Measurements from ENCODE around the gene FBXL16. TPM values are rescaled to one million over a fixed set of nuclear protein-coding genes. Genes with fewer than 3 reads are reported as not detected.

The FBXL16 gene, protein sequence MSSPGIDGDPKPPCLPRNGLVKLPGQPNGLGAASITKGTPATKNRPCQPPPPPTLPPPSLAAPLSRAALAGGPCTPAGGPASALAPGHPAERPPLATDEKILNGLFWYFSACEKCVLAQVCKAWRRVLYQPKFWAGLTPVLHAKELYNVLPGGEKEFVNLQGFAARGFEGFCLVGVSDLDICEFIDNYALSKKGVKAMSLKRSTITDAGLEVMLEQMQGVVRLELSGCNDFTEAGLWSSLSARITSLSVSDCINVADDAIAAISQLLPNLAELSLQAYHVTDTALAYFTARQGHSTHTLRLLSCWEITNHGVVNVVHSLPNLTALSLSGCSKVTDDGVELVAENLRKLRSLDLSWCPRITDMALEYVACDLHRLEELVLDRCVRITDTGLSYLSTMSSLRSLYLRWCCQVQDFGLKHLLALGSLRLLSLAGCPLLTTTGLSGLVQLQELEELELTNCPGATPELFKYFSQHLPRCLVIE
- total RNA-seq (2022; extraction: Qiagen RNA extraction): 9.5 to 15.8 TPM (median 11.2 TPM) in 5 replicates

DNA sequence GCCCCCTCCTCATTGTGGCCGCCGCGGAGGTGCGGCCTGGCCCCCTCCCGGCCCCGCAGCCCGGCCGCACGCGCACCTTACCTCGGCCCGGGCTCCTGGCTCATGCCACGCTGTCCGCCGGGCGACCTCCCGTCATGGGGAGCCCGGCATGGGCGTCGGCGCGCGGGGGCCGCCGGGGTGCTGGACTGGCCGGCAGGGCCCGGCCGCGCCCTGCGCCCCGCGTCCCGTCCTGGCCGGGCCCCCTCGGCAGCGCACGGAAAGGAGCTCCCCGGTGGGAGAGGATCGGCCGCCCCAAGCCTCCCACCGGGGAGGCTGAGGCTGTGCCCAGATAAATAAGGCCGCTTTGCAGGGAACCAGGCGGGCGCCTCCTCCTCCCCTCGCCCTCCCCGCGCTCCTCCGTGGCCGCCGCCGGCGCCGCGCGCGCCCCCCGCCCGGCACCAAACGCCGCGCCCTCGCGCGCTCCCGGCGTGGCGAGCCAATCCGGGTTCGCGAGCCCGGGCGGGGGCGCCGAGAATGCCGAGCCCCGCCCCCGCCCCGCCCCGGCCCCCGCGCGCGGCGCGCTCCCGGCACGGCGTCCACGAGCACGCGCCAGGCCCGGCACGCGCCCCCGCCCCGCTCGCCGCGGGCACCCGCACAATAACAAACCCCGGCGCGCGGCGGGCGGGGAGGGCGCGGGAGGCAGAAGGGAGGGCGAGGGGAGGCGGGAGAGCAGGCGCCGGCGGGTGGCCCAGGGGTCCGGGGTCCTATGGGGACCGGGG is at the start of gene FBXL16:
TSS of gene FBXL16 (minus strand) at position 371 of the 758 bp plus-strand sequence. CDS start 8,396 bp downstream, outside the sequence.

DNA sequence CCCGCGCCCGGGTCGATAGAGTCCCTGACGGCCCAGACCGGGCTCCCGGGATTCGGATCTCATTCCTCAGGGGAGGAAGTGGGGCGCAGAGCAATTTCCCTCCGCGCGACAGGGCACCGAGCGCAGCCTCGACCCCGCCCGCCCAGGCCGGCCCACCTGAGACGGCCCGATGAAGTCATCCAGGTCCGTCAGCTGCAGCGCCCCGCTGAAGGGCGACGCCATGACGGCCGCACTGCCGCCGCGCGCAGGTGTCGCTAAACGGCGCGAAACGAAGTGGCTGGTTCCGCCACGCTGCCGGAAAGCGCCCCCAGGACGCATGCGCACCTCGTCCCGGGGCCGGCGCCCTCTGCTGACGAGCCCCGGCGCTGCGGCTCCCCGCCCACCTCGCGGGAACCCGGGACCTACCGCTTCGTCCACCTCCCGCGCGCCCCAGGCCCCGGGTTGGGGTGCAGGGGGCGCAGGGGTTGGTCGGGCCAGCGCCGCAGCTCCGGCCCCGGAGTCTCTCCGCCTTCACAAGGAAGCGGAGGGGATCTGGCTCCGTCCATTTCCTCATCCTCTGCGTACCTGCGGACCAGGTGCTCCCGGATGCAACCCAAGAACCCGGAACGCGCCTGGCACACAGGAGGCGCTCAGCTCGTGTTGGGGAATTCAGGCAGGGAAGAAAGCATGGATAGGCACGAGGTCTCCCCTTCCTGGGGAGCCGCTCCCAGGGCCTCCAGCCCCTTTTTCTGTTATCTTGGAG is 35.3 kb upstream of the FBXL16 start, which contains the start of gene CIAO3:
TSS of gene CIAO3 (minus strand) at position 234 of the 742 bp plus-strand sequence. CDS start at position 222, 12 bp downstream.

DNA sequence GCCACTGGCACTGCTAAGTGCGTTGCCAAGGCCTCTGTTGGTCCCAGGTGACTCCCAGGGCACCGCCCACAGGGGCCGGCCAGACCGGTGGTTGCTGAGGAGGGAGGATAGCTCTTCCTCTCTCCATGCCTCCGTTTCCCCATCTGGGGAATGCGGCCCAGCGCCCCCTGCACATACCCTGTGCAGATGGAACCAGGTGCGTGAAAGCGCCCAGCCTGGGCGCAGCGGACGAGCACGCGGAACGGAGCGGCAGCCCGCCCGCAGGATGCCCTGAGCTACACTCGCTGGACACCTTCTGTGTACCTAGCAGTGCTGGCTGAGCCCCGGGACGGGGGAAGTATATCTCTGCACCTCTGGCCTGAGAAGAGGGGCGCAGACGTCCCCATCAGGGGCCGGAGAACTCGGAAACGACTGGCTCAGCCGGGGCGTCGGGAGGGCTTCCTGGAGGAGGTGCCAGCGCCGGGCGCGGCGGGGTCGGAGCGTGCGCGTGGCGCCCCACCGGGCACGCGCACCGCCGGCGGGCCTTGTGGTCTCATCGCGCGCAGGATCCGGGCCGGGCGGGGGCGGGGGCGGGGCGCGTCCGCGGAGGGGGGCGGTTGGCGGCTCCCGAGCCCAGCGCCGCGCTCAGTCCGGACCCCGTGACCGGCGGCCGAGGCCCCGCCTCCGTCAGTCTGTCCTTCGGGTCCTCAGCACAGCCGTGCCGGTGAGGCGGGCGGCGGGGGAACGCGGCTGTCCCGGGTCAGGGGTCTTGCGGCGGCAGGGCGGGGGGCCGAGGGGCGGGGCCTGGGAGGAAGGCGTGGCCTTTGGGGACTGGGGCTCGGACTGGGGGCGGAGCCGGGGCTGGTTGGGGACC is 21.1 kb upstream of the FBXL16 start, which contains the start of the genes CCDC78 and HAGHL:
TSS of gene CCDC78 (minus strand) at position 6 of the 853 bp plus-strand sequence. CDS start 76 bp downstream, outside the sequence.
TSS of gene HAGHL (plus strand) at position 669 of the 853 bp plus-strand sequence. CDS start 404 bp downstream, outside the sequence.

DNA sequence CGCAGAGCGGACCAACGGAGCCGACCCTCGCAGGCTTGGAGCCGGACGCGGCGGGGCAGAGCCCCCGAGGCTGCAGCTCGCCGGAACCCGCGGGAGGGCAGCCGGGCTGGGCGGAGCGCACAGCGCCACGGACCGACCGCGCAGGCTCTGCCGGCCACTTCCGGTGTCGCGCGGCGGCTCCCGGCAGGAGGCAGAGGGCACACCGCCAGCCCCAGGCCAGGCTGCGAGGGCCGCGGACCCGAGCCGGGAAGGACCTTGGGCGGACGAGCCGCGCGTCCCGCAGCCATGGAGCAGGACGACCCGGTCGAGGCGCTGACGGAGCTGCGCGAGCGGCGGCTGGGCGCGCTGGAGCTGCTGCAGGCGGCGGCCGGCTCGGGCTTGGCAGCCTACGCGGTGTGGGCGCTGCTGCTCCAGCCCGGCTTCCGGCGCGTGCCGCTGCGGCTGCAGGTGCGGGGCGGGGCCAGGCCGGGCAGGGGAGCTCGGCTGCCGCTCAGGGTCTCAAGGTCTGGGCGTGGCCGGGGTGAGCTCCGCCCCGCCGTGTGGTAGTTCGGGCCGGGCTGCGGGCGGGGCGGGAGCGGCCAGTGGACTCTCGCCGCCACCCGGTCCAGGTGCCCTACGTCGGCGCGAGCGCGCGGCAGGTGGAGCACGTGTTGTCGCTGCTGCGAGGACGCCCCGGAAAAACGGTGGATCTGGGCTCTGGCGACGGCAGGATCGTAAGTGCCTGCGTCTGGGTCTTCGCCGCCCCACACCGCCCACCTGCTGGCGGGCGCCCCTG is 15.6 kb upstream of the FBXL16 start, which contains the start of gene ANTKMT:
TSS of gene ANTKMT (plus strand) at position 157 of the 775 bp plus-strand sequence. CDS start at position 286, 129 bp downstream.

DNA sequence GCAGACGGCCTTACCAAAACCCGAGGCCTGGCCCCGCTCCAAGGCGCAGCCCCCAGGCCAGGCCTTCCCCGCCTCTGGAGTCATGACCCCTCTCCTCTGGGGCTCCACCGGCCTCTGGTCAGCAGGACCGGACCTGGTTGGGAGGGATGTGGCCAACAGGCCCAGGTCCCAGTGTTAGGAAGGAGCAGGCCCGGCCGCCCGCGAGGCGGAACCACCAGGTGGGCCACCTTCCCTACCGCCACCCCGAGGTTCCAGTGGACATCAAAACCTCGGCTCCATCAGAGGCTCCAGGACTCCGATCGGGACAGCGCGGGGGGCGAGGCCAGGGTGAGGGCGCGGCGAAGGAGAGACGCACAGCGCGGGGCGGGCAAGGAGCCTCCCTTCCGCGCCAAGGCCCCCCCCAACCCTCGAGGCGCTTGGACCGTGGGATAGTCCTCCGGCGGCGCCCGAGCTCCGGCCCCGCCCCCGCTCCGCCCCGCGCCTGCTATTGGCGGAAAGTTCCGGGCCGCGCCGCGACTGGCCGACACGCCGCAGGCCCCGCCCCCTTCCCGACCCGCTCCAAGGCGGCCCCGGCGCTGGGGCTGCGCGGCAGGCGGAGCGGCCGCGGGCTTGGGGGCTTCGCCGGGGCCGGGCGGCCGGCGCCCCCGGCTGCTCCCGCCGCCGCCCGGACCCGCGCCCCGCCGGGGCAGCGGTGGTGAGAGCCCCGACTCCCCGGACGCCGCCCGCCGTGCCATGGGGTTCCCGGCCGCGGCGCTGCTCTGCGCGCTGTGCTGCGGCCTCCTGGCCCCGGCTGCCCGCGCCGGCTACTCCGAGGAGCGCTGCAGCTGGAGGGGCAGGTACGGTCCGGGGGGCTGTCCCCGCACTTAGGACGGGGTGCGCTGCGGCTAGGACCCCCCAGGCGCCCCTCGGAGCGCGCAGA is 9.2 kb upstream of the FBXL16 start, which contains the start of gene METRN:
TSS of gene METRN (plus strand) at position 561 of the 919 bp plus-strand sequence. CDS start at position 733, 172 bp downstream.

DNA sequence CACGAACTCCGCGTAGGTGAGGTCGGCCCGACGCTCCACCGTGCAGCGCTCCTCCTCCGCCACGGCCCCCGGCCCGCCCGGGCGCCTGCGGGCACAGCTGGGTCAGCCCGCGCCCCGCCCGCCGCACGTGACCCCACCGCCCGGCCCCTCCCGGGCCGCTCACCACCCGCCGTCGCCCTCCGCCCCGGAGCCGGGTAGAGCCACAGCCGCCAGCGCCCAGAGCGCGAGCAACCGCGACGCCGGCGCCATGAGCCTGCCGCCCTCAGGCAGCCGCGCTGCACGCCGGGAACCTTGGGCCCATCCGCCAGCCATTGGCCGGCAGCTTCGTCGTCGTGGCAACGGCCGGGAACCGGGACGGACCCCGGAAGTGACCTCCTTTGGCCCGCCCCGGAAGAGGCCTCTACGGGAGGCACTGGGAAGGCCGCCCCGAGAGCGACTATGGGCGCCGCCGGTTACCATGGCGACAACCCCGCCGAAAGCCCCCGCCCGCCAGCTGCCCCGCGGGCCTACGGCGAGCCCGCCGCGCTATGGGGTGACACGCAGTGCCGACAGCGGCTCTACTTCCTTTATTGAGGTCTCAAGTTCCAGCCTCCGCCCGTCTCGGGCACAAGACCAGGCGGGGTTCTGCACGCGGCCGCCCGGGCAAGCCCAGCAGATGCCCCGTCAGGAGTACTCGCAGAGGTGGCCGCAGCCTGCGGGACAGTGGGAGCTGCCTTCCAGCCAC is 21.4 kb downstream of the FBXL16 start, which contains the start of gene JMJD8:
TSS of gene JMJD8 (minus strand) at position 264 of the 724 bp plus-strand sequence. CDS start at position 249, 15 bp downstream.

DNA sequence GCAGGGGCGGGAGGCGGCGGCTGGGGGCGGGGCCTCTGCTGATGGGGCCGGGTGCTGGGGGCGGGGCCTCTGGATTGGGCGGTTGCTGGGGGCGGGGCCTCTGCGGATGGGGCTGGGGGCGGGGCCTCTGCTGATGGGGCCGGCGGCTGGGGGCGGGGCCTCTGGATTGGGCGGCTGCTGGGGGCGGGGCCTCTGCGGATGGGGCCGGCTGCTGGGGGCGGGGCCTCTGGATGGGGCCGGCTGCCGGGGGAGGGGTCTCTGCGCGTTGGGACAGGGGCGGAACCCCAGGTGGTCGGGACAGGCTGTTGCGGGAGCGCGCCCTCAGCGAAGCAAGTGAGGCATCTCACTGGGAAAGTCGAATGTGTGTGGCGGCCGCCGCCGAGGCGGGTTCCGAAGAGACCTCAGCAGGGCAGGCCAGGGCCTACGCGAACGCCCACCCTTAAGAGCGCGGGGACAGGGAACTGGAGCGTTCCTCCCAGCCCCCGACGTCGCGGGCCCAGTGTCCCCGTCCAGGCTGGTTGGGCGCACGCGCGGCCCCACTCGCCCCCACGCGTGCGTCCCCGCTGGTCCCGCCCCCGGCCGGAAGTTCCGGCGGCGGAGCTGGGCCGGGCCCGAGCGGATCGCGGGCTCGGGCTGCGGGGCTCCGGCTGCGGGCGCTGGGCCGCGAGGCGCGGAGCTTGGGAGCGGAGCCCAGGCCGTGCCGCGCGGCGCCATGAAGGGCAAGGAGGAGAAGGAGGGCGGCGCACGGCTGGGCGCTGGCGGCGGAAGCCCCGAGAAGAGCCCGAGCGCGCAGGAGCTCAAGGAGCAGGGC is 25.6 kb downstream of the FBXL16 start, which contains the start of gene STUB1:
TSS of gene STUB1 (plus strand) at position 597 of the 811 bp plus-strand sequence. CDS start at position 713, 116 bp downstream.

DNA sequence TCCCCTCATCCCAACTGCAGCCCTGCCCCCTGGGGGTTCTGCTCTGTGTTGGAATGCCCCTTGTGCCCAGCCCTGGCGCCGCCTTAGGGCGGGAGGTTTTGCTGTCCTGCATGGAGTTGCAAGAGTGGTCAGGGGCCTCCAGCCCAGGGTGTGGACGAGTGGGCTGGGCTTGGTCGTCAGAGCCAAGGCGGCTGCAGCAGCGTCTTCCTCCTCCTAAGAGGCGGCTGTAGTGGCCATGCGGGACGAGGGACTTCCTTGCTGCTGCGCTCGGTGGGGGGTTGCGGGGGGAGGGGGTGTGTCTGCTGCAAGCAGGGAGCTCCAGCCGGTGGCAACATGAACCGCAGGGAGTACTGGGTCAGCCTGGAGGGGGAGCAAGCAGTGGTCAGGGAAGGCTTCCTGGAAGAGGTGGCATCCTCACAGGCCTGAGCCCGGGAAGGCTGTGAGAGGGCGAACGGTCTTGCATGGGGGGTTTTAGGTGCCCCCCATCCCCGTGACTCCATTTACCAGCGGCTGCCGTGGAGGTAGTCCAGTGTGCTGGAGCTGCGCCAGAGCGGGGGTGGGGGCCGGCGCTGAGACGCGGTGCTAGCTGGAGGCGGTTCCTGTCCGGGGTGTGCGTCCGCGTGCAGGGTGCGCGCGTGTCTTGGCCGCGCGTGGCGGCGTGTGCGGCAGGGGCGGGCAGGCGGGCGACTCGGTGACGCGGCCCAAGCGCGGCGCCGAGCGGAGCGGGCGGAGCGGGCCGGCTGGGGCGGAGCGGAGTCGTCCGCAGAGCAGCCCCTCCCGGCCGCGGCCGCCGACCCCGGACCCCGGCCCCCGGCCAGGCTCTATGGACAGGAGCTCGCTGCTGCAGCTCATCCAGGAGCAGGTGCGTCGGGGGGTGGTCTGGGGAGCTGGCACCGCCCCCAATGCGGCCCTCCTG is 30.4 kb downstream of the FBXL16 start, which contains the start of gene RHBDL1:
TSS of gene RHBDL1 (plus strand) at position 704 of the 916 bp plus-strand sequence. CDS start at position 824, 120 bp downstream.

DNA sequence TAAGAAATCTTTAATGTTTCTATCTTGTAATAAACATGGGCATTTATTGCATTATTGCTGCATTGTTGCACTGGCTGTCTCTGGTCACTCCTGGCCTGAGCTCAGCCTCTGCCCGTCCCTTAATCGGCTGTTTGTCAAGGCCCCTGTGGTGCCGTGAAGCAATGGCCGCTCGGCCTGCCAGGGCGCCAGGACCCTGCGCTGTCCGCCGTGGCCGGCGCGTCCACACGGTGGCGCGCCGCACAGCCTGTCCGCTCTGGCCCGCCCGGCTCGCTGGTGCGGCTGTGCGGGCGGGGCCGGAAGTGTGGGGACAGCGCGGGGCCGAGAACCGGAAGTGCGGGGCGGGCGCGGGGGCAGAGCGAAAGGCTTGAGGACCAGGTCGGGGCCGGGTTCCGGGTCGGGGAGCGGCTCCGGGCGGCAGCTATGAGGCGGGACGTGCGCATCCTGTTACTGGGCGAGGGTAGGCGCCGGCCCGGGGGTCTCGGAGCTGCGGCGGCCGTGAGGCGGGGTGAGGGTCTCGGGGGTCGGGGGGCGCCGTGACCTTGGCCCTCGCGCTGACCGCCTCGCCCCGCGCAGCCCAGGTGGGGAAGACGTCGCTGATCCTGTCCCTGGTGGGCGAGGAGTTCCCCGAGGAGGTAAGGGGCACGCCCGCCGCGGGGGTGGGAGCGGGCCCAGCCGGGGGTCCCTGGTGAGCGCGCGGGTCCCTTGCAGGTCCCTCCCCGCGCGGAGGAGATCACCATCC is 37.7 kb downstream of the FBXL16 start, which contains the start of gene RHOT2:
TSS of gene RHOT2 (plus strand) at position 353 of the 739 bp plus-strand sequence. CDS start at position 421, 68 bp downstream.

DNA sequence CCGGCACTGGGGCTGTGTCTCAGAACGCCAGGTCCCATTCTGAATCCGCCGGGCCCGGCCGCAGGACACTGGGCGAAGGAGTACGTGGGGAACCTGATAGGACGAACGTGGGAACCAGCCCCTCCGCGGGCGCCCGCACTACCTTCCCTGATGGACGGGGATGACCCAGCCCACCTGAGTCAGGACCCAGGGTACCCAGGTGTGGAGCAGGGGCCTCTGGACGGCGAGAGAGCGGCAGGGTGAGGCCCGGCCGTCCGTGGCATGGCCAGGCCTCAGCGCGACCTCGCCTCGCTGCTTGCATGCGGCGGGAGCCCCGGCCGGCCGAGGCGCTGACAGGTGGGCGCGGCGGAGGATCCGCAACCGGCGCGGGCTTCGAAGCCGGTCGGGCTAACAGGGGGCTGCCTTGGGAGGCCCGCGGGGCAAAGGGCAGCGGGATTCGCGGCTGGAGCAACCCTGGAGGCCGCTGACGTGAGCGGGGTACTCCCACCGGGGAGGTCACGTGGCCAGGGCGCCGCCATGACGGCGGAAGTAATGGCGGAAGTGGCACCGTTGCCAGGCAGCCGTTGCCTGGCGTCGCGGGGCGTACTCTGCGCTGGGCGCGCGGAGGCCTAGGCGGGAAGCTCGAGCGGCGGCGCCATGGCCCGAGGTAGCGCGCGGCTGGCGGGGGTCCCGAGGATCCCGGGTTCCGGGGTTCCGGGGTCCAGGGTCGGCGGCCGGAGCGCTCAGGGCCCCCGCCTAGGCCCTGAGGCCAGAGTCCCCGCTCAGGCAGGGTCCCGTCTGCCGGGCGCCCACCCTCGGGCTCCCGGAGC is 56.6 kb downstream of the FBXL16 start, which contains the start of gene WDR90:
TSS of gene WDR90 (plus strand) at position 585 of the 809 bp plus-strand sequence. CDS start at position 637, 52 bp downstream.

Measured in A549 treated with Mapracorat at 1 μM for 4 hours (cell line).